K562 (cell line): Measurements from ENCODE around the gene MYH7. TPM values are rescaled to one million over a fixed set of nuclear protein-coding genes. Genes with fewer than 3 reads are reported as not detected.

ENCODE experiments used
- ARID3B ChIP-seq: fragments of 250-450 bp; sonication (Bioruptor Pico); IDR thresholded peaks from 2 replicates; pipeline ENCODE4 v1.4.0; 2020; ENCODE audit warnings: borderline replicate concordance
- EHMT2 ChIP-seq: fragments of 450-650 bp; IDR thresholded peaks from 2 replicates; pipeline ENCODE4 v1.6.1; 2018; ENCODE audit warnings: antibody characterized with exemption
- IRF2 ChIP-seq: sonication (generic); formaldehyde crosslinking; IDR thresholded peaks from 2 replicates; pipeline ENCODE4 v1.8.1; 2022; ENCODE audit warnings: mild to moderate bottlenecking, missing genetic modification reagents
- KAT7 ChIP-seq: sonication (generic); formaldehyde crosslinking; IDR thresholded peaks from 2 replicates; pipeline ENCODE4 v1.8.0; 2022; ENCODE audit warnings: missing genetic modification reagents, mild to moderate bottlenecking, borderline replicate concordance
- MAFK ChIP-seq: IDR thresholded peaks from 2 replicates; pipeline ENCODE4 v1.6.1; 2011; ENCODE audit warnings: low read length, improper control_type of control experiment
- MCM2 ChIP-seq: fragments of 450-650 bp; IDR thresholded peaks from 2 replicates; pipeline ENCODE4 v1.6.1; 2017; ENCODE audit warnings: low read depth, mild to moderate bottlenecking
- POLR2G ChIP-seq: fragments of 200-400 bp; formaldehyde crosslinking; IDR thresholded peaks from 2 replicates; pipeline ENCODE4 v1.6.1; 2017; ENCODE audit warnings: low read depth, mild to moderate bottlenecking, antibody characterized with exemption, low read length, moderate library complexity
- PRPF4 ChIP-seq: fragments of 200-400 bp; formaldehyde crosslinking; IDR thresholded peaks from one replicate; pipeline ENCODE4 v1.6.1; 2017; ENCODE audit warnings: low read length, low read depth, mild to moderate bottlenecking; ENCODE audit not compliant: insufficient read depth, poor library complexity, severe bottlenecking
- PTBP1 ChIP-seq: fragments of 200-400 bp; formaldehyde crosslinking; IDR thresholded peaks from 2 replicates; pipeline ENCODE4 v1.6.1; 2017; ENCODE audit warnings: low read depth, low read length
- PTTG1 ChIP-seq: fragments of 450-650 bp; IDR thresholded peaks from 2 replicates; pipeline ENCODE4 v1.6.1; 2016; ENCODE audit warnings: low read depth, mild to moderate bottlenecking, missing genetic modification characterization, missing compliant biosample characterization
- SMARCC2 ChIP-seq: fragments of 450-650 bp; IDR thresholded peaks from 2 replicates; pipeline ENCODE4 v1.6.1; 2017; ENCODE audit warnings: antibody characterized with exemption, moderate library complexity, mild to moderate bottlenecking, low read depth
- STAT5A ChIP-seq: IDR thresholded peaks from 2 replicates; pipeline ENCODE4 v1.6.1; 2012; ENCODE audit warnings: low read length, inconsistent platforms, borderline replicate concordance
- STAT5B ChIP-seq: fragments of 250-450 bp; sonication (Bioruptor Pico); IDR thresholded peaks from 2 replicates; pipeline ENCODE4 v1.8.0; 2021; ENCODE audit warnings: mild to moderate bottlenecking, inconsistent platforms
- THRB ChIP-seq: fragments of 450-650 bp; formaldehyde crosslinking; conservative IDR thresholded peaks from 2 replicates; pipeline ENCODE4 v1.4.0; 2022; ENCODE audit warnings: mild to moderate bottlenecking, missing genetic modification characterization
- USF1 ChIP-seq: sonication (generic); formaldehyde crosslinking; IDR thresholded peaks from 2 replicates; pipeline ENCODE4 v1.9.0; 2022; ENCODE audit warnings: mild to moderate bottlenecking, missing genetic modification reagents
- ZBTB26 ChIP-seq: fragments of 450-650 bp; formaldehyde crosslinking; IDR thresholded peaks from 2 replicates; pipeline ENCODE4 v1.4.0; 2022; ENCODE audit warnings: missing genetic modification characterization
- ZBTB34 ChIP-seq: fragments of 250-450 bp; sonication (Bioruptor Pico); IDR thresholded peaks from 2 replicates; pipeline ENCODE4 v1.8.0; 2021; ENCODE audit warnings: mild to moderate bottlenecking, moderate library complexity
- ZNF280A ChIP-seq: fragments of 450-650 bp; IDR thresholded peaks from 2 replicates; pipeline ENCODE4 v1.6.1; 2018; ENCODE audit warnings: mild to moderate bottlenecking, low read depth; ENCODE audit not compliant: partially characterized antibody
- polyA plus RNA-seq, 8 experiments: library from polyadenylated mRNA; depleted of rRNA in 4 of 8; stranded (reverse) in 5 of 8; unstranded in 3 of 8; fragments of >200 nt; fragmentation: Nextera tagmentation in 2 of 8; fragmentation: Illumina TruSeq in 1 of 8; extraction: Ambion mirVana in 2 of 8; extraction: Trizol in 1 of 8; gene quantifications; 2 replicates each; pipeline versions ENCODE4 v1.2.1 to v1.2.3, GENCODE V29; 2011 to 2014; ENCODE audit warnings: inconsistent platforms in 1 of 8, missing spikeins in 1 of 8
- total RNA-seq, 7 experiments: library from RNA; depleted of rRNA in 6 of 7; stranded (reverse); fragments of >200 nt in 6 of 7; fragmentation: Illumina TruSeq in 2 of 7; extraction: Trizol in 2 of 7; gene quantifications; 2 replicates each; pipeline versions ENCODE4 v1.2.1 to v1.2.3, GENCODE V29; 2011 to 2021; ENCODE audit warnings: low replicate concordance in 1 of 7

Gene MYH7
- total and polyA plus RNA-seq, 9 of the 15 experiments (the other 6 are each of a cell fraction or from before 2014, with no cell fraction given) = not detected

GRCh38 chr14:23469127-23469905, 33.9 kb upstream of the MYH7 start, which contains the start of gene NGDN (continued):
- TF ChIP-seq EHMT2 (peak; percentile 85; the same call in 1 of the 2 replicates), MAFK (no peak), USF1 (CRISPR knock-in tag) (no peak), ZBTB26 (CRISPR knock-in tag) (no peak), IRF2 (CRISPR knock-in tag) (no peak), ARID3B (CRISPR knock-in tag) (no peak), SMARCC2 (no peak), KAT7 (CRISPR knock-in tag) (no peak), MCM2 (no peak), ZBTB34 (no peak), PTTG1 (tag) (no peak), THRB (CRISPR knock-in tag) (no peak), ZNF280A (no peak), PTBP1 (no peak), POLR2G (peak; percentile 54; the same call in 1 of the 2 replicates), PRPF4 (no peak), STAT5A (no peak), STAT5B (CRISPR knock-in tag) (no peak)
